H54 (cell line): Measurements from ENCODE around the gene HOXD11.

Experiments
- DNase-seq: peaks from one replicate; pipeline ENCODE4 v3.0.0; 2011; ENCODE audit warnings: low spot score, mixed read lengths; ENCODE audit not compliant: insufficient read length
- FAIRE-seq: peaks from 3 replicates; lab custom pipeline; 2011; peaks lifted over from hg19 to GRCh38; lab: Jason Lieb, UNC
- POLR2A ChIP-seq: IDR thresholded peaks from 2 replicates; pipeline ENCODE4 v1.6.1; 2011; ENCODE audit warnings: low read depth, mild to moderate bottlenecking, low read length

HOXD11 gene

GRCh38 chr2:176101216-176101830, 5.8 kb upstream of the HOXD11 start:
- no peak for TF ChIP-seq POLR2A
- DNase-seq (no peak), FAIRE-seq (no peak)

- FAIRE-seq (no peak), DNase-seq (no peak)
- no peak for TF ChIP-seq POLR2A
Measured at GRCh38 chr2:176101842-176102241, 5.2 kb upstream of the HOXD11 start.

GRCh38 chr2:176102309-176102866, 4.7 kb upstream of the HOXD11 start:
- FAIRE-seq = no peak
- no peak for TF ChIP-seq POLR2A
- DNase-seq = no peak

- no peak for TF ChIP-seq POLR2A
- no peak for DNase-seq
- no peak for FAIRE-seq
Measured at GRCh38 chr2:176103194-176103593, 3.9 kb upstream of the HOXD11 start.

- FAIRE-seq (no peak), DNase-seq (no peak)
- TF ChIP-seq POLR2A = 0 out of 2 replicates have a peak, but pooled peaks have one; percentile 17
Measured at GRCh38 chr2:176103742-176104315, 3.3 kb upstream of the HOXD11 start.

GRCh38 chr2:176104316-176105077, 2.6 kb upstream of the HOXD11 start:
- peak; percentile 52 for FAIRE-seq
- peak; percentile 92 for DNase-seq
- TF ChIP-seq POLR2A = peak; percentile 76

GRCh38 chr2:176105078-176105729, 1.9 kb upstream of the HOXD11 start:
- DNase-seq (peak; percentile 69), FAIRE-seq (no peak)
- TF ChIP-seq POLR2A = peak; percentile 59

GRCh38 chr2:176105730-176106580, 1.1 kb upstream of the HOXD11 start:
- FAIRE-seq = no peak
- no peak for TF ChIP-seq POLR2A

GRCh38 chr2:176107731-176108181, 676 bp downstream of the HOXD11 start:
- no peak for FAIRE-seq
- TF ChIP-seq POLR2A = no peak
- no peak for DNase-seq

More at GRCh38 chr2:176105730-176106580, 1.1 kb upstream of the HOXD11 start:
- no peak for DNase-seq

GRCh38 chr2:176109192-176109901, 2.3 kb downstream of the HOXD11 start:
- no peak for FAIRE-seq
- no peak for TF ChIP-seq POLR2A

GRCh38 chr2:176109946-176110345, 2.9 kb downstream of the HOXD11 start:
- FAIRE-seq = no peak
- DNase-seq = no peak
- no peak for TF ChIP-seq POLR2A

More at GRCh38 chr2:176109192-176109901, 2.3 kb downstream of the HOXD11 start:
- no peak for DNase-seq
